ENCODE data around the gene NSRP1. TPM values are rescaled to one million over a fixed set of nuclear protein-coding genes. Genes with fewer than 3 reads are reported as not detected.

NSRP1 gene
- polyA plus RNA-seq, 1 donor from 2014 or later: 8.6 TPM

GRCh38 chr17:30210366-30210765, 93.8 kb downstream of the NSRP1 start:
- H3K36me3 ChIP-seq (ENCODE audit: insufficient read depth, low read length): no peaks in the 10 kb centered on the region
- H3K27ac ChIP-seq (ENCODE audit: low read length): no peak overlapping the region
- no peaks in the 10 kb centered on the region for H3K27me3 ChIP-seq (ENCODE audit: insufficient read depth, low read depth, low read length)
- no peak overlapping the region for H2AFZ ChIP-seq (ENCODE audit: low read depth, low read length)
- H3F3A ChIP-seq (ENCODE audit: insufficient read depth, low read length, poor library complexity, severe bottlenecking): no peaks in the 10 kb centered on the region
- H3K4me3 ChIP-seq (ENCODE audit: low read length): no peak overlapping the region
- no peak for TF ChIP-seq MXI1 (conservative IDR thresholded peaks at IDR 0.05; ENCODE audit: poor library complexity, severe bottlenecking)
- TF ChIP-seq EZH2 (IDR thresholded peaks at IDR 0.05; ENCODE audit: borderline replicate concordance, insufficient read depth, low read length, poor library complexity, severe bottlenecking): no peak
- no peak for TF ChIP-seq RAD21 (conservative IDR thresholded peaks at IDR 0.05)
- H3K9ac ChIP-seq (ENCODE audit: low read length): no peak overlapping the region
- H3K9me3 ChIP-seq (ENCODE audit: low read length): no peaks in the 10 kb centered on the region
- no peaks in the 10 kb centered on the region for H4K20me1 ChIP-seq (ENCODE audit: insufficient read depth)
- H3K9me2 ChIP-seq (ENCODE audit: insufficient read depth, low read length): no peaks in the 10 kb centered on the region
- no peaks in the 10 kb centered on the region for H3K79me2 ChIP-seq (replicated peaks; ENCODE audit: insufficient read depth, low read length)
- H3K4me2 ChIP-seq (ENCODE audit: low read length): no peak overlapping the region

GRCh38 chr17:30210901-30211300, 94.3 kb downstream of the NSRP1 start:
- Histone ChIP-seq H3K9ac (ENCODE audit: low read length) (no peak overlapping the region), H3K9me2 (ENCODE audit: insufficient read depth, low read length) (no peaks in the 10 kb centered on the region), H3K4me3 (ENCODE audit: low read length) (no peak overlapping the region), H3K4me2 (ENCODE audit: low read length) (no peak overlapping the region), H3K36me3 (ENCODE audit: insufficient read depth, low read length) (no peaks in the 10 kb centered on the region), H4K20me1 (ENCODE audit: insufficient read depth) (no peaks in the 10 kb centered on the region), H3K27me3 (ENCODE audit: insufficient read depth, low read depth, low read length) (no peaks in the 10 kb centered on the region), H3K9me3 (ENCODE audit: low read length) (no peaks in the 10 kb centered on the region), H3K79me2 (replicated peaks; ENCODE audit: insufficient read depth, low read length) (no peaks in the 10 kb centered on the region), H3F3A (ENCODE audit: insufficient read depth, low read length, poor library complexity, severe bottlenecking) (no peaks in the 10 kb centered on the region), H3K27ac (ENCODE audit: low read length) (no peak overlapping the region), H2AFZ (ENCODE audit: low read depth, low read length) (no peak overlapping the region)
- TF ChIP-seq EZH2 (IDR thresholded peaks at IDR 0.05; ENCODE audit: borderline replicate concordance, insufficient read depth, low read length, poor library complexity, severe bottlenecking): no peak
- TF ChIP-seq RAD21 (conservative IDR thresholded peaks at IDR 0.05): no peak
- no peak for TF ChIP-seq SMC3 (conservative IDR thresholded peaks at IDR 0.05; ENCODE audit: poor library complexity)
- TF ChIP-seq POLR2AphosphoS5 (IDR thresholded peaks at IDR 0.05): no peak
- no peak for TF ChIP-seq CTCF (IDR thresholded peaks at IDR 0.05; ENCODE audit: poor library complexity, severe bottlenecking)
- TF ChIP-seq EP300 (conservative IDR thresholded peaks at IDR 0.05; ENCODE audit: poor library complexity, severe bottlenecking): no peak
- no peak for TF ChIP-seq TAF1 (IDR thresholded peaks at IDR 0.05; ENCODE audit: low read depth)
- no peak for TF ChIP-seq MXI1 (conservative IDR thresholded peaks at IDR 0.05; ENCODE audit: poor library complexity, severe bottlenecking)
- no peak for TF ChIP-seq REST (IDR thresholded peaks at IDR 0.05; ENCODE audit: borderline replicate concordance)

- no peaks in the 10 kb centered on the region for H3K9me3 ChIP-seq (ENCODE audit: low read length)
- no peak overlapping the region for H2AFZ ChIP-seq (ENCODE audit: low read depth, low read length)
- no peaks in the 10 kb centered on the region for H3K27me3 ChIP-seq (ENCODE audit: insufficient read depth, low read depth, low read length)
- H3K27ac ChIP-seq (ENCODE audit: low read length): no peak overlapping the region
- H4K20me1 ChIP-seq (ENCODE audit: insufficient read depth): no peaks in the 10 kb centered on the region
- H3K4me3 ChIP-seq (ENCODE audit: low read length): no peak overlapping the region
- no peak overlapping the region for H3K4me2 ChIP-seq (ENCODE audit: low read length)
- TF ChIP-seq EZH2 (IDR thresholded peaks at IDR 0.05; ENCODE audit: borderline replicate concordance, insufficient read depth, low read length, poor library complexity, severe bottlenecking) (no peak), SMC3 (conservative IDR thresholded peaks at IDR 0.05; ENCODE audit: poor library complexity) (no peak), RAD21 (conservative IDR thresholded peaks at IDR 0.05) (no peak), POLR2AphosphoS5 (IDR thresholded peaks at IDR 0.05) (no peak), EP300 (conservative IDR thresholded peaks at IDR 0.05; ENCODE audit: poor library complexity, severe bottlenecking) (no peak), REST (IDR thresholded peaks at IDR 0.05; ENCODE audit: borderline replicate concordance) (no peak), CTCF (IDR thresholded peaks at IDR 0.05; ENCODE audit: poor library complexity, severe bottlenecking) (no peak), TAF1 (IDR thresholded peaks at IDR 0.05; ENCODE audit: low read depth) (no peak)
- no peak overlapping the region for H3K9ac ChIP-seq (ENCODE audit: low read length)
- H3K79me2 ChIP-seq (replicated peaks; ENCODE audit: insufficient read depth, low read length): no peaks in the 10 kb centered on the region
- H3K36me3 ChIP-seq (ENCODE audit: insufficient read depth, low read length): no peaks in the 10 kb centered on the region
- no peaks in the 10 kb centered on the region for H3K9me2 ChIP-seq (ENCODE audit: insufficient read depth, low read length)
- no peaks in the 10 kb centered on the region for H3F3A ChIP-seq (ENCODE audit: insufficient read depth, low read length, poor library complexity, severe bottlenecking)
These were observed 94.8 kb downstream of the NSRP1 start for GRCh38 chr17:30211371-30211770.

All from neural cell (in vitro differentiated cells).